ENCODE results near the gene RAB3C.

RAB3C gene

GRCh38 chr5:58773744-58774441 is 191.0 kb downstream of the RAB3C start:
- no peak for DNase-seq (ENCODE audit: low spot score)

- no peak for DNase-seq (ENCODE audit: low spot score)
Observed at GRCh38 chr5:58774937-58775336, 192.1 kb downstream of the RAB3C start.

GRCh38 chr5:58775701-58776262 is 192.9 kb downstream of the RAB3C start:
- DNase-seq (ENCODE audit: low spot score), result peak; percentile 30

DNA sequence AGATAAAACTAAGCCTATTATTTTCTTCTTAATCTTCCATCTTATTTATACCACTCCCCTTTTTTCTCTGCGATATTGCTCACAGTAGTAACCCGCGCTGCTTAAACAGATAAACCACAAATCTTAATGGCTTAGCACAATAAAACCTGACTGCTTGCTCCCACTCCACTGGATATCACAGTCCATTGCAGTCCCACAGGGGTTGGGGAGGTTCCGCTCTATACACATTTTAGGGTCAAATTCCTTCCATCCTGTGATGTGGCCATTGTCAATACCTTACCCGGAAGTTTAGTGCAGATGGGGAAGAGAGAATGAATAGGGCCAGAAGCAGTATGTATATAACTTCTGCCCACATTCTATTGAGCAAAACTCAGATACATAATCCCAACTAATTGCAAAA is 193.7 kb downstream of the RAB3C start:
- no peak for DNase-seq (ENCODE audit: low spot score)

DNA sequence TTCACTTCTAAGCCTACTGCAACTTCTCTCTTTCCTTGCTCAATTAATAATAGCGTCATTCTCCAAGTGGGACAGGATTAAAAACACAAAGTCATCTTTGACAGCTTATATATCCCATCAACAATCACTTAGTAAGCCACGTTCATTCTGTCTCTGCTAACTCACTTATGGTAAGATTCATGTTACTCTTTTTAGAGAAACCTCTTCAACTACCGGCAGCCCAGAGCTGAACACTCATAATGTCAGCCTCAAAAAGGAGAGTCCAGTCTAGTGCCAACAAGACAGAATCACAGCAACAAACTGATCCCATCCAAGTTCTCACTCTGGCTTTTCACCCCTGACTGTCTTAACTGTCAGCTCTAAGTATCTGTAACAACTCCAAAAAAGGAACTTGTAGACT is 196.0 kb downstream of the RAB3C start:
- no peak for DNase-seq (ENCODE audit: low spot score)

GRCh38 chr5:58786035-58786434 is 203.2 kb downstream of the RAB3C start:
- no peak for DNase-seq (ENCODE audit: low spot score)

- DNase-seq (ENCODE audit: low spot score), result no peak
Observed at GRCh38 chr5:58786711-58787303, 203.9 kb downstream of the RAB3C start.

DNA sequence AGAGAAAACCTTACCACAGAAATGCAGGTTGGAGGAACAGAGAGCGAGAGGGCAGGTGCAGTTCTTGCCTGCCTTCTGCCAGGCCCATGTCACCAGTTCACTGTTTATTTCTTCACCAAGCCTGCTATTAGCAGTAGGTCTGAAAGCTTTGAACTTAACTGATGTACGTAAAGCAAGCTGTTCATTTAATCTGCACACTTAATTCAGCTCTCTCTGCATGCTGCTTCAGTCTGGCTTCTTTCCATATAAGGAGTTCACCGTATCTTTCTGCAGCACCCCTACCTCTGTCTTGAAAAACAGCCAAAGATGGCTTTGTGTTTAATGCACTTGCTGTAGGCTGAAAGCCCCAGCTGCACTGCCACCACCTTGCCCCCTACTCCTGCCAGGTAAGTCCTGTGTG is 205.1 kb downstream of the RAB3C start:
- DNase-seq (ENCODE audit: low spot score), result no peak

- no peak for DNase-seq (ENCODE audit: low spot score)
Observed at GRCh38 chr5:58793888-58794657, 211.2 kb downstream of the RAB3C start.

GRCh38 chr5:58794875-58795274 is 212.0 kb downstream of the RAB3C start:
- no peak for DNase-seq (ENCODE audit: low spot score)

GRCh38 chr5:58795327-58795726 is 212.5 kb downstream of the RAB3C start:
- DNase-seq (ENCODE audit: low spot score), result no peak

DNA sequence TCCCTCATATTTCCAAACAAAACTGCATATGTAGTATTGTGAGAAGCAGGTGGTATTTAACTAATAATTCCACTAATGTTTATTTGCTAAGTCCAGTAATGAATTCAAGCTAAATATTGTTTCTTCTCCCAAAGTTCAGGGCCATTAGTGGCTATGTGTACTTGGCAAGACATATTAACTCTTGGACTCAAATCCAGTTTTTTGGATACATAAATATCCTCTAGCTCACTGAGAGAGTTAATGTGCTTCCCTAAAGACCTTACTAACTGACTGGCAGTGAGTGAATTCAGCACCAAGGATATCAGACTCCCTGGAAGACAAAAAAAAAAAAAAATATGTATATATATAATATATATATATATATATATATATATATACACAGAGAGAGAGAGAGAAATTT is 214.1 kb downstream of the RAB3C start:
- DNase-seq (ENCODE audit: low spot score), result no peak

DNA sequence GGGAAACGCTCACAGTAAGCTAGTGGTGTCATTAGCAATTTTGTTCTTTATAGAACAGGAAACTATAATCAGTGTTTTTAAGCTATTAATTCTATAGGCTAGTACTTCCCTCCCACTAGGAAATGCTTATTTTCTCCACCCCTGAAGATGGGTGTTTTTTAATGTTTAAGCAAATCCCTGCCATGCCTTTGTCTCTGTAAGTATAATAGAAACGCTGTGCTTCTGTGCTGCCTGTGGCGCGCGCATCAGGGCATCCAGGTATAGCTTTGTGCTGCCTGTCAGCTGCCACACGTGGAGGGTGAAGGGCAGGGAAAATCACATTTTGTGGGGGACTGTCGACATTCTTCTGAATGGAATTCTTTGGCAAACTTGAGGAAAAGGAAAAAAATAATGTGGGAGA is 217.5 kb downstream of the RAB3C start:
- no peak for DNase-seq (ENCODE audit: low spot score)

DNA sequence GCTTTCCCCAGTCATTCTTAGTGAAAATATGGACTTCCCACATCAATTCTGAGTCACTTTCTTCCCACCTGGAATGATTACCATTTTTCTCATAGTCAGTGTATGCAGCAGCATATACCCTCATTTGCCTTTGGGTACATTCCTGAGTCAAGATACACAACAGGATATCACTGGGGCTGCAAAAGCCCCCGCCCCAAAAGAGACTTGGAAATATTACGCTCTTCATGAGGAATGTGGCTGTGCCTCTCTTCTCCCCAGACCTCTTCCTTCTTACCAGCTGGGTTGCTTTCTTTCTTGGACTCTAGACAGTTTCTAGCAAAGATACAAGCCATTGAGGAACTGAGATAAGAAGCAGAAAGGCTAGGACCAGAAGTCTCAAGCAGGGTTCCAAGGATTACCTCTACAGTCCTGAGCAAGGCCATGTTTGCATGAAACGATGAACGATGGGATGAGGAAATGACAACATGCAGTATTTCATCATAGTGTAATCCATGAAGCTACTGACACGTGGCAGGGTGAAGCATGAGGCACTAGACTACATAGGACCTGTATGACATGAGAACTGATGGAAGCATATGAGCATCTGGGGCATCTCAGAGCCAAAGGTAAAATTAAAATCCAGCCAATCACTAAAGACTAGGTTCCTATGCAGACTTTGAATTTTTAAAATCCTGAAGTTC is 218.1 kb downstream of the RAB3C start:
- DNase-seq (ENCODE audit: low spot score), result no peak

DNA sequence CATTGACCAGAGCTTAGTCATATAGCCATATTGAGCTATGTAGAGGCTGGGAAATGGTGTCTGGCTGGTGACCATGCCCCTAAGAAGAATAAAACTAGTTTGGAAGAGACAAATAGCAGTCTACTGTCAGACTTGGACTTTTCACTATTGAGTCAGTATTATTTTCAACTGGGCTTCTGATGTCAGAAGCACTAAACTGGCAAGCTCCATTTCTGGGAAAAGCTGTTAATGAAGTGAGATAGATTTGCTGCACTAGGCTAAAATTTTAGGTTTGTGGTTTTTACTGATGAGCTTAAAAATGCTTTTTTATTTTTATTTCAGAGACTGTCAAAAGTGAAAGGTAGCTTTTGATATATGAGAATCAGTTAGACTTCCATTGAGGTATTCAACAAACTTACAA is 220.2 kb downstream of the RAB3C start:
- no peak for DNase-seq (ENCODE audit: low spot score)

DNA sequence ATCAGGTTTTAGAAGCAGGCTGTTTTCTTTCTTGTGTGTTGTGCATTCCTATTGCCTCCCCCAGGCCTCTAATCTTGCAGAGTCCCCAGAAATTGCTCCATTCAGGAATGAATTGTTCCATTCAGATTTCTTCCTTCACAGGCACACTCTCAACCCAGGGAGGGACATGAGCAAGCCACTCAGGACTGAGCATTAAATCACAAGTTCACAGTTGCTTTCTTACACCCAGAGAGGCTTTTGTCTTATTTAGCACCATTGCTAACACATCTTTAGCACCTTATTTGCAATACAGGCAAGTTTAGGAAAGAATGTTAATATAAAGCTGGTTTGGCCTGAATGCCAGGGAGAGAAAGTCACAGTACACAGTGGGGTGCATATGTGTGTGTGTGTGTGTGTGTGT is 221.4 kb downstream of the RAB3C start:
- no peak for DNase-seq (ENCODE audit: low spot score)

- DNase-seq (ENCODE audit: low spot score), result no peak
Observed at GRCh38 chr5:58810086-58810485, 227.2 kb downstream of the RAB3C start.

GRCh38 chr5:58813855-58814254 is 231.0 kb downstream of the RAB3C start:
- DNase-seq (ENCODE audit: low spot score), result no peak

- DNase-seq (ENCODE audit: low spot score), result no peak
Observed at GRCh38 chr5:58816181-58816731, 233.4 kb downstream of the RAB3C start.

DNA sequence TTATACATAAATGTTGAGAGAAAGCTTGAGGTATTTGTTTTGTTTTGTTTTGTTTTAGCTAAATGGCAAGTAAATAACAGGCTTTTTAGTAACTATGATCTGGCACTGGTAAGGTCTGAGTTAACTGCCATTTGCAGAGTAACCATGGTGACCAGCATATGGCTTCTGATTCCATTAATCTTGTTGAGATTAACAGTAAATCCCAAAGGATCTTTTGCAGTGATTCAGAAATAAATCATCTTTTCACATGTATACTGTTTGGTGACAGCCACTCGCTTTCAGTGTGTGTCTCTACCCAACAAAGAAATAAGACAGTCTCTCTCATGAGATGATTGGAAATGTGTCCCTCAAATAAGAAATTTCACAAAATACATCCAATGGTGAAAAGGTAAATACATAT is 235.6 kb downstream of the RAB3C start:
- no peak for DNase-seq (ENCODE audit: low spot score)

- no peak for DNase-seq (ENCODE audit: low spot score)
Observed at GRCh38 chr5:58825441-58825840, 242.6 kb downstream of the RAB3C start.

- no peak for DNase-seq (ENCODE audit: low spot score)
Observed at GRCh38 chr5:58825899-58826298, 243.0 kb downstream of the RAB3C start.
